Umbilical cord (tissue), 1 donor: ENCODE measurements around the gene SLFN12. TPM values are rescaled to one million over a fixed set of nuclear protein-coding genes. Genes with fewer than 3 reads are reported as not detected.

ENCODE experiments used
- total RNA-seq: library from RNA; depleted of rRNA; stranded (reverse); fragments of >200 nt; gene quantifications from one replicate; pipeline ENCODE4 v1.2.3, GENCODE V29; 2014; ENCODE audit warnings: low replicate concordance; ENCODE audit not compliant: insufficient read depth

Gene SLFN12
- total RNA-seq, 1 donor from 2014 or later, result 31.8 TPM

Other genes starting within 250 kb of the SLFN12 start
- gene SLC35G3, start 238.1 kb downstream of the SLFN12 start, total RNA-seq, result 0.48 TPM
- gene SLFN5, start 189.4 kb downstream of the SLFN12 start, total RNA-seq, result 19.0 TPM
- 11.3 TPM for gene SLFN11, start 58.9 kb downstream of the SLFN12 start, total RNA-seq
- gene SLFN13, start 16.3 kb upstream of the SLFN12 start, total RNA-seq, result 1.7 TPM
- gene SLFN12L, start 105.2 kb upstream of the SLFN12 start, total RNA-seq, result 8.4 TPM
- 4.8 TPM for gene SLFN14, start 128.3 kb upstream of the SLFN12 start, total RNA-seq
- gene PEX12, start 146.1 kb upstream of the SLFN12 start, total RNA-seq, result 5.5 TPM
- 32.3 TPM for gene AP2B1, start 154.8 kb upstream of the SLFN12 start, total RNA-seq